ENCODE results near the gene HECTD1.
"Not testable (repeated sequence)": the region's sequence is repeated elsewhere in the genome, so short reads cannot be mapped to it uniquely, and the experiment has no call there.

The HECTD1 gene

GRCh38 chr14:31093884-31094839, 113.4 kb downstream of the HECTD1 start:
- DNase-seq (ENCODE audit: low read depth, low spot score) = not testable (repeated sequence)

GRCh38 chr14:31092160-31092708, 115.4 kb downstream of the HECTD1 start:
- no peak for DNase-seq (ENCODE audit: low read depth, low spot score)

- DNase-seq (ENCODE audit: low read depth, low spot score) = no peak
Measured at GRCh38 chr14:31090883-31091764, 116.5 kb downstream of the HECTD1 start.

- DNase-seq (ENCODE audit: low read depth, low spot score) = not testable (repeated sequence)
Measured at GRCh38 chr14:31086466-31086865, 121.1 kb downstream of the HECTD1 start.

- no peak for DNase-seq (ENCODE audit: low read depth, low spot score)
Measured at GRCh38 chr14:31085027-31085426, 122.6 kb downstream of the HECTD1 start.

- DNase-seq (ENCODE audit: low read depth, low spot score) = no peak
Measured at GRCh38 chr14:31084385-31084784, 123.2 kb downstream of the HECTD1 start.

GRCh38 chr14:31083781-31084180, 123.8 kb downstream of the HECTD1 start:
- DNase-seq (ENCODE audit: low read depth, low spot score) = no peak

GRCh38 chr14:31080484-31080883, 127.1 kb downstream of the HECTD1 start:
- no peak for DNase-seq (ENCODE audit: low read depth, low spot score)

- no peak for DNase-seq (ENCODE audit: low read depth, low spot score)
Measured at GRCh38 chr14:31080056-31080455, 127.5 kb downstream of the HECTD1 start.

GRCh38 chr14:31078766-31079165, 128.8 kb downstream of the HECTD1 start:
- no peak for DNase-seq (ENCODE audit: low read depth, low spot score)

GRCh38 chr14:31075144-31075543, 132.4 kb downstream of the HECTD1 start:
- no peak for DNase-seq (ENCODE audit: low read depth, low spot score)

- no peak for DNase-seq (ENCODE audit: low read depth, low spot score)
Measured at GRCh38 chr14:31071151-31071550, 136.4 kb downstream of the HECTD1 start.

- DNase-seq (ENCODE audit: low read depth, low spot score) = no peak
Measured at GRCh38 chr14:31070431-31070830, 137.2 kb downstream of the HECTD1 start.

GRCh38 chr14:31069343-31069742, 138.2 kb downstream of the HECTD1 start:
- no peak for DNase-seq (ENCODE audit: low read depth, low spot score)

- no peak for DNase-seq (ENCODE audit: low read depth, low spot score)
Measured at GRCh38 chr14:31068235-31068634, 139.4 kb downstream of the HECTD1 start.

GRCh38 chr14:31062908-31063307, 144.7 kb downstream of the HECTD1 start:
- DNase-seq (ENCODE audit: low read depth, low spot score) = not testable (repeated sequence)

GRCh38 chr14:31060253-31060875, 147.2 kb downstream of the HECTD1 start:
- DNase-seq (ENCODE audit: low read depth, low spot score) = no peak

GRCh38 chr14:31059152-31059924, 148.3 kb downstream of the HECTD1 start:
- no peak for DNase-seq (ENCODE audit: low read depth, low spot score)

- DNase-seq (ENCODE audit: low read depth, low spot score) = no peak
Measured at GRCh38 chr14:31057701-31058364, 149.8 kb downstream of the HECTD1 start.

GRCh38 chr14:31057035-31057434, 150.6 kb downstream of the HECTD1 start:
- no peak for DNase-seq (ENCODE audit: low read depth, low spot score)

Measured in activated CD4-positive, CD25-positive, alpha-beta regulatory T cell treated with anti-CD3 and anti-CD28 coated beads, Interleukin-2, amount 50 U/mL, for 16 hours (primary cell).